ENCODE measurements around the gene TMTC1. TPM values are rescaled to one million over a fixed set of nuclear protein-coding genes. Genes with fewer than 3 reads are reported as not detected.

The TMTC1 gene
- total RNA-seq, 4 donors from 2014 or later: 83.9 to 169 (median 96.9) TPM

- DNase-seq (ENCODE audit: low spot score): no peak
- no peak for ATAC-seq (ENCODE audit: low FRiP score)
- TF ChIP-seq CTCF (IDR thresholded peaks at IDR 0.05): no peak
Measured at GRCh38 chr12:29574500-29574899, 209.2 kb downstream of the TMTC1 start.

GRCh38 chr12:29572938-29573337, 210.8 kb downstream of the TMTC1 start:
- DNase-seq (ENCODE audit: low spot score) (no peak), ATAC-seq (ENCODE audit: low FRiP score) (no peak)
- TF ChIP-seq CTCF (IDR thresholded peaks at IDR 0.05): no peak

DNA sequence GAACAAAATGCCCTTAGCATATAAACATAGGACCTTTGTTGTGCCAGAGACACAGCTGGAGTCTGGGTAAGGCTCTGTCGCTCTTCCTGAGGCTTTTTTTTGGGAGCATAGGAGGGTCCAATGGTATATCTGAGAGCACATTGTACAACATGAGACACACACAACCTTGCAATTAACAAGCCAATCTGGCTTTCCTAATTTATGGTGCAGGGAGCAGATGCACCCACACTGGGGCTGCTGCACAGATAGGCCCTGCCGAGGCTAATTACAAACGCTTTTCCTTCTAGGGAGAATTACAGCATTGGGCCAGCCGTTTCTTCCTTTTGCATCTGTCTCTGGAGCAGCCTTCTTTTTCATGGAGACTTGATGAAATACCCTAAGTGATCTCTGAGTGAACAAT, 211.3 kb downstream of the TMTC1 start:
- ATAC-seq (ENCODE audit: low FRiP score) (no peak), DNase-seq (ENCODE audit: low spot score) (no peak)
- no peak for TF ChIP-seq CTCF (IDR thresholded peaks at IDR 0.05)

GRCh38 chr12:29569132-29569757, 214.5 kb downstream of the TMTC1 start:
- DNase-seq (ENCODE audit: low spot score): no peak
- no peak for TF ChIP-seq CTCF (IDR thresholded peaks at IDR 0.05)
- no peak for ATAC-seq (ENCODE audit: low FRiP score)

DNA sequence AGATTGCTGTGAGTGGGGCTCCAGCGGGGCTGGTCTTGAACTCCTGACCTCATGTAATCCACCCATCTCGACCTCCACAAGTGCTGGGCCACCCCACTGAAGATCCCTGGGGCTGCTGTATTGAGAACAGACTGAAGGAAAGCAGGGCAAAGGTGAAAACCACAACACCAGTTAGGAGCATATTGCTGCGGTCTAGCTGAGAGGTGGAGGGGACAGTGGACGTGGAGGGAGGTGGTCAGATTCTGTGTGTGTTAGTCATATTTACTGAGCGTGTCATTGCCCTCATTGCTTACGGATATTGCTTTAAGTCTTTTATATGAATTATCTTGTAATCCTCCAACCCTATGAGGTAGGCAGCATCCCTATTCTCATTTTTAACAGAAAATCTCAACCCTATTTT, 217.3 kb downstream of the TMTC1 start:
- no peak for DNase-seq (ENCODE audit: low spot score)
- ATAC-seq (ENCODE audit: low FRiP score): no peak
- TF ChIP-seq CTCF (IDR thresholded peaks at IDR 0.05): no peak

GRCh38 chr12:29565727-29566126, 218.0 kb downstream of the TMTC1 start:
- no peak for DNase-seq (ENCODE audit: low spot score)
- no peak for TF ChIP-seq CTCF (IDR thresholded peaks at IDR 0.05)
- no peak for ATAC-seq (ENCODE audit: low FRiP score)

DNA sequence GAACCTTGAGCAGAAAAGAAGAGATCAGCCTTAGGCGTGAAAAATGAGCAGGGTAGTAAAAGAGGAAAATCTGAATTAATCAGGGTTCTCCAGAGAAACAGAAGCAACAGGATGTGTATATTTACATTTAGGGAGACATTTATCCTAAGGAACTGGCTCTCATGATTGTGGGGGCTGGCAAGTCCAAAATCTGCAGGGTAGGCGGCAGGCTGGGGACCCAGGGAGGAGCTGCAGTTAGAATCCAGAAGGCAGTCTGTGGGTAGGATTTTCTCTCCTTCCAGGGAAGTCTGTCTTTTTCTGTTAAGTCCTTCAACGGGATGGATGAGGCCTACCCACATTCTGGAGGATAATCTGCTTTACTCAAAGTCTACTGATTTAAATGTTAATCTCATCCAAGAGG, 218.8 kb downstream of the TMTC1 start:
- no peak for TF ChIP-seq CTCF (IDR thresholded peaks at IDR 0.05)
- no peak for ATAC-seq (ENCODE audit: low FRiP score)
- no peak for DNase-seq (ENCODE audit: low spot score)

Data from omental fat pad (tissue), 4 donors.